A549 (cell line): ENCODE measurements around the gene SND1. TPM values are rescaled to one million over a fixed set of nuclear protein-coding genes. Genes with fewer than 3 reads are reported as not detected.

ENCODE experiments used
- ATAC-seq, 2 experiments: fragments of 200-7000 bp in 1 of 2; fragments of >200 bp in 1 of 2; cut with Nextera tagmentation in 1 of 2; cut with Tn5 transposase in 1 of 2; 3 replicates each; pipeline versions ENCODE4 v1.8.0 to v1.9.1; 2018 to 2020; ENCODE audit warnings: mild to moderate bottlenecking in 1 of 2, moderate library complexity in 1 of 2
- CTCF ChIA-PET: fragments of 300-600 bp; sonication (Branson Sonifier 250); formaldehyde crosslinking; extraction: SDS; loops from one replicate; lab custom pipeline; 2021; ENCODE audit warnings: antibody characterized with exemption, inconsistent platforms; lab: Yijun Ruan, JAX
- POLR2A ChIA-PET: fragments of 350-600 bp; formaldehyde crosslinking; extraction: SDS; loops from one replicate; lab custom pipeline; 2021; ENCODE audit warnings: antibody characterized with exemption, inconsistent platforms; lab: Yijun Ruan, JAX
- DNase-seq, 2 experiments: peaks; one replicate each; pipeline versions ENCODE4 v3.0.0 to v3.0.0-alpha.2; 2011 to 2016; ENCODE audit warnings: low read depth in 1 of 2, low spot score in 1 of 2
- FAIRE-seq: peaks from 2 replicates; lab custom pipeline; 2011; peaks lifted over from hg19 to GRCh38; lab: Jason Lieb, UNC
- H3K27ac ChIP-seq, 2 experiments: fragments of >200 bp; sonication (Bioruptor Twin); formaldehyde crosslinking; 3 replicates each; pipeline ENCODE4 v1.5.1; 2016 to 2017
- H3K4me1 ChIP-seq: fragments of >200 bp; sonication (Bioruptor Twin); formaldehyde crosslinking; 3 replicates; pipeline ENCODE4 v1.6.1; 2016
- H3K4me2 ChIP-seq: fragments of >200 bp; sonication (Bioruptor Twin); formaldehyde crosslinking; 3 replicates; pipeline ENCODE4 v1.6.1; 2016
- H3K4me3 ChIP-seq: fragments of >200 bp; sonication (Bioruptor Twin); formaldehyde crosslinking; 3 replicates; pipeline ENCODE4 v1.5.1; 2016
- H3K9me3 ChIP-seq: fragments of >200 bp; sonication (Bioruptor Twin); formaldehyde crosslinking; 3 replicates; pipeline ENCODE4 v1.6.1; 2016
- E2F6 ChIP-seq: IDR thresholded peaks from 2 replicates; pipeline ENCODE4 v1.6.1; 2012; ENCODE audit warnings: low read depth, borderline replicate concordance
- ESRRA ChIP-seq: fragments of 150-350 bp; IDR thresholded peaks from 2 replicates; pipeline ENCODE4 v1.6.1; 2014; ENCODE audit warnings: mild to moderate bottlenecking, low read length, borderline replicate concordance
- GATA3 ChIP-seq: IDR thresholded peaks from 2 replicates; pipeline ENCODE4 v1.6.1; 2012; ENCODE audit warnings: borderline replicate concordance
- HES2 ChIP-seq: fragments of >200 bp; sonication (Bioruptor Twin); formaldehyde crosslinking; IDR thresholded peaks from 2 replicates; pipeline ENCODE4 v1.6.1; 2016
- HMGXB4 ChIP-seq: fragments of 250-450 bp; sonication (Bioruptor Pico); IDR thresholded peaks from 2 replicates; pipeline ENCODE4 v1.5.0; 2021; ENCODE audit warnings: mild to moderate bottlenecking, moderate library complexity, borderline replicate concordance
- HOXB13 ChIP-seq: fragments of 250-450 bp; sonication (Bioruptor Pico); IDR thresholded peaks from 2 replicates; pipeline ENCODE4 v1.5.0; 2020; ENCODE audit warnings: low read depth, mild to moderate bottlenecking, moderate library complexity
- HOXB5 ChIP-seq: fragments of 250-450 bp; sonication (Bioruptor Pico); IDR thresholded peaks from 2 replicates; pipeline ENCODE4 v1.5.0; 2020; ENCODE audit warnings: mild to moderate bottlenecking, moderate library complexity
- KDM1A ChIP-seq: fragments of 200-600 bp; sonication (generic); IDR thresholded peaks from 2 replicates; pipeline ENCODE4 v1.6.1; 2016; ENCODE audit warnings: low read depth, mild to moderate bottlenecking
- NFE2L2 ChIP-seq: fragments of 150-350 bp; conservative IDR thresholded peaks from 2 replicates; pipeline ENCODE4 v1.6.1; 2014; ENCODE audit warnings: low read length
- NPAS2 ChIP-seq: fragments of 250-450 bp; sonication (Bioruptor Pico); IDR thresholded peaks from 2 replicates; pipeline ENCODE4 v1.8.0; 2022; ENCODE audit warnings: mild to moderate bottlenecking, moderate library complexity, borderline replicate concordance
- POLR2A ChIP-seq: IDR thresholded peaks from 2 replicates; pipeline ENCODE4 v1.6.1; 2012; ENCODE audit warnings: mild to moderate bottlenecking, low read length
- POLR2AphosphoS2 ChIP-seq: conservative IDR thresholded peaks from 2 replicates; pipeline ENCODE4 v1.6.1; 2012; ENCODE audit warnings: low read length, improper control_type of control experiment, inconsistent platforms
- REST ChIP-seq: fragments of 200-600 bp; sonication (generic); IDR thresholded peaks from 2 replicates; pipeline ENCODE4 v1.6.1; 2016; ENCODE audit warnings: antibody characterized with exemption, mild to moderate bottlenecking, moderate library complexity
- RFX5 ChIP-seq: fragments of 450-650 bp; IDR thresholded peaks from 2 replicates; pipeline ENCODE4 v1.7.1; 2014; ENCODE audit warnings: antibody characterized with exemption, mild to moderate bottlenecking, moderate library complexity
- SMC3 ChIP-seq: fragments of >200 bp; sonication (Bioruptor Twin); formaldehyde crosslinking; IDR thresholded peaks from 3 replicates; pipeline ENCODE4 v1.6.1; 2018; ENCODE audit warnings: inconsistent platforms
- TFCP2L1 ChIP-seq: fragments of 250-450 bp; sonication (Bioruptor Pico); IDR thresholded peaks from 2 replicates; pipeline ENCODE4 v1.5.0; 2021; ENCODE audit warnings: mild to moderate bottlenecking
- USF2 ChIP-seq: fragments of 450-650 bp; IDR thresholded peaks from 2 replicates; pipeline ENCODE4 v1.6.1; 2014; ENCODE audit warnings: antibody characterized with exemption
- ZC3H11A ChIP-seq: fragments of 450-650 bp; IDR thresholded peaks from 2 replicates; pipeline ENCODE4 v1.6.1; 2014; ENCODE audit warnings: antibody characterized with exemption, mild to moderate bottlenecking
- ZNF302 ChIP-seq: fragments of 250-450 bp; sonication (Bioruptor Pico); IDR thresholded peaks from 2 replicates; pipeline ENCODE4 v1.9.0; 2021; ENCODE audit warnings: inconsistent platforms, mild to moderate bottlenecking, moderate library complexity
- whole genome bisulfite sequencing: methylation state at CpG from one replicate; pipeline ENCODE4 v1.1.6; 2017; ENCODE audit errors: missing lambda C conversion rate; 5-methylcytosine and 5-hydroxymethylcytosine counted together
- polyA plus RNA-seq, 4 experiments: library from polyadenylated mRNA; depleted of rRNA in 3 of 4; stranded (reverse); fragments of >200 nt; fragmentation: RNase III in 1 of 4; extraction: RNeasy Plus Mini Kit Qiagen cat#74134 plus additional on column Dnase treatment in 1 of 4; gene quantifications; 2 replicates in 3 of 4; 3 replicates in 1 of 4; pipeline ENCODE4 v1.2.3, GENCODE V29; 2011 to 2017

Gene SND1
- polyA plus RNA-seq, 2 of the 4 experiments (the other 2 are of a cell fraction), result 102 to 138 TPM

GRCh38 chr7:128011131-128011661 is 359.2 kb downstream of the SND1 start:
- Histone ChIP-seq H3K9me3 (no peaks in the 10 kb centered on the region), H3K4me1 (no peaks in the 10 kb centered on the region), H3K27ac (no peak overlapping the region), H3K4me2 (no peak overlapping the region), H3K4me3 (no peak overlapping the region)
- no peak for DNase-seq
- 82% methylated on average over 2 of the region's 2 CpGs for WGBS
- POLR2A ChIA-PET, result no interaction called here
- CTCF ChIA-PET, result interaction anchor here (0.8 kb wide), 1 partner anchor 302 kb away, joined by 3 read pairs; no protein-coding TSS in a partner anchor
- FAIRE-seq, result no peak
- ATAC-seq, result no peak
- no peak for TF ChIP-seq KDM1A
- no peak for TF ChIP-seq E2F6
- TF ChIP-seq REST, result no peak
- no peak for TF ChIP-seq USF2
- TF ChIP-seq NPAS2 (CRISPR knock-in tag), result no peak
- TF ChIP-seq TFCP2L1 (CRISPR knock-in tag), result no peak
- no peak for TF ChIP-seq ZNF302 (CRISPR knock-in tag)
- TF ChIP-seq, all 56 proteins: peak for 0

GRCh38 chr7:128014811-128015210 is 362.8 kb downstream of the SND1 start:
- ATAC-seq (no peak), FAIRE-seq (no peak), DNase-seq (no peak)
- WGBS, result 94% methylated on average over 4 of the region's 4 CpGs
- H3K4me2 ChIP-seq, result no peak overlapping the region
- peaks cover 6% of the 10 kb centered on the region; the same call in 1 of the 3 replicates for H3K4me1 ChIP-seq
- ChIA-PET POLR2A (no interaction called here), CTCF (interaction anchor here (1.0 kb wide), 1 partner anchor 307 kb away, joined by 3 read pairs; no protein-coding TSS in a partner anchor)
- H3K4me3 ChIP-seq, result no peak overlapping the region
- H3K27ac ChIP-seq, result no peak overlapping the region
- no peak for TF ChIP-seq POLR2A
- no peak for TF ChIP-seq NFE2L2
- no peak for TF ChIP-seq ZC3H11A
- no peak for TF ChIP-seq SMC3
- no peak for TF ChIP-seq GATA3
- TF ChIP-seq HOXB5 (CRISPR knock-in tag), result no peak
- no peak for TF ChIP-seq POLR2AphosphoS2
- TF ChIP-seq RFX5, result no peak
- no peak for TF ChIP-seq HES2
- no peak for TF ChIP-seq E2F6
- TF ChIP-seq ESRRA, result no peak
- no peak for TF ChIP-seq HOXB13 (CRISPR knock-in tag)
- TF ChIP-seq HMGXB4 (CRISPR knock-in tag), result no peak
- TF ChIP-seq, all 56 proteins: peak for 0
- no peaks in the 10 kb centered on the region for H3K9me3 ChIP-seq
